Measurements from ENCODE around the gene DHRS1.
"Not testable (repeated sequence)": the region's sequence is repeated elsewhere in the genome, so short reads cannot be mapped to it uniquely, and the experiment has no call there.

Gene DHRS1

DNA sequence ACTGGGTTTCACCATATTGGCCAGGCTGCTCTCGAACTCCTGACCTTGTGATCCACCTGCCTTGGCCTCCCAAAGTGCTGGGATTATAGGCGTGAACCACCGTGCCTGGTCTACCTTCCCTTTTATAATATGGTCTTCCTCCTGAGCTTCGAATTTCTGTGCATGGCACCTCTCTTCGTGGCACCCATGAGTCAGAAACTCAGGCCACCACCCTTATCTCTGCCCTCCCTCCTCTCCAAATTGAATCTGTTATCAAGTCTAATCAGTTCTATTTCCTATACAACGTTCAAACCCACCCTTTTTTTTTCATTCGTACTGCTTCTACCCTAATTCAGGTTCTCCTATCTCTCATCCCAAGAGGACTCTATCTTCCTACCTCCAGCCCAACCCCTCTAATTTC lies 52.2 kb downstream of the DHRS1 start:
- DNase-seq (ENCODE audit: low read depth, low spot score) = no peak

DNA sequence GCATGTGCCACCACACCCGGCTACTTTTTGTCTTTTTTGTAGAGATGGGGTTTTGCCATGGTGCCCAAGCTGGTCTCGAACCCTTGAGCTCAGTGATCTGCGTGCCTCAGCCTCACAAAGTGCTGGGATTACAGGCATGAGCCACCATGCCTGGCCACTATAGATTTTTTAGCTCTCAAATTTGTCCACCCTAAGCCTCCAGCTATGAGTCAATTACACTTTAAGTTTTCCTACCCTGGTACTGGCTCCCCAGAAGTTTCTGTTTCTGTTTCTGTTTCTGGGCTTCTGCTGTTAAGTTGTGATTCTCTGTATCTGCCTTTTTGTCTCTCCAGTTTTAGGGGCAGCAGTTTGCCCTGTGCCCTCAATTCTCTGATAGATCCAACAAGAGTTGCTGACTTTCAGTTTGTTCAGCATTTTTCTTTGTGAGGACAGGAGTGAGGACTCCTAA lies 52.8 kb downstream of the DHRS1 start:
- no peak for DNase-seq (ENCODE audit: low read depth, low spot score)

GRCh38 chr14:24245350-24245749 lies 54.2 kb downstream of the DHRS1 start:
- not testable (repeated sequence) for DNase-seq (ENCODE audit: low read depth, low spot score)

GRCh38 chr14:24243336-24243836 lies 56.2 kb downstream of the DHRS1 start:
- no peak for DNase-seq (ENCODE audit: low read depth, low spot score)

GRCh38 chr14:24241829-24242443 lies 57.6 kb downstream of the DHRS1 start:
- DNase-seq (ENCODE audit: low read depth, low spot score) = no peak

All from smooth muscle cell of the brain vasculature (primary cell).